ENCODE results near the gene PRKD3. TPM values are rescaled to one million over a fixed set of nuclear protein-coding genes. Genes with fewer than 3 reads are reported as not detected.
"Not testable (repeated sequence)": the region's sequence is repeated elsewhere in the genome, so short reads cannot be mapped to it uniquely, and the experiment has no call there.

Gene PRKD3
- total and polyA plus RNA-seq, 2 of the 13 experiments (the other 11 are each of a cell fraction or from before 2014, with no cell fraction given), result 11.6 to 38.4 TPM

- 94% methylated on average over 2 of the region's 2 CpGs for WGBS (ENCODE audit: low lambda C conversion rate)
- H3K9ac ChIP-seq (ENCODE audit: insufficient read depth, low read depth, low read length), result not testable (repeated sequence)
Measured at GRCh38 chr2:37294858-37295257, 29.8 kb downstream of the PRKD3 start.

GRCh38 chr2:37291680-37292079 is 33.0 kb downstream of the PRKD3 start:
- H3K79me2 ChIP-seq (ENCODE audit: insufficient read depth, low read length), result peaks cover 7% of the 10 kb centered on the region
- WGBS (ENCODE audit: low lambda C conversion rate), result 95% methylated on average over 2 of the region's 2 CpGs
- no peak for ATAC-seq
- no peaks in the 10 kb centered on the region for H3K9me3 ChIP-seq (ENCODE audit: low read length)
- no peak overlapping the region for H3K9ac ChIP-seq (ENCODE audit: insufficient read depth, low read depth, low read length)
- TSS peak; percentile 39 for BruUV-seq (replicated peaks)
- in situ Hi-C loops (cut with HindIII; ENCODE audit: extremely low pct_ligation_motif_present, low pct_unique_long_range_greater_than_20kb), result no loop called here
- intact Hi-C loops (cut with micrococcal nuclease; ENCODE audit: unreplicated experiment), result no loop called here
- FAIRE-seq, result no peak
- no peaks in the 10 kb centered on the region for H4K20me1 ChIP-seq (ENCODE audit: insufficient read depth, low read length)
- H3K4me1 ChIP-seq (ENCODE audit: insufficient read depth, low read length), result no peaks in the 10 kb centered on the region
- TF ChIP-seq ZKSCAN1 (IDR thresholded peaks at IDR 0.05; ENCODE audit: low read length), result peak; percentile 66; the same call in 1 of the 2 replicates
- no peak for TF ChIP-seq ZMYM3 (CRISPR knock-in tag; IDR thresholded peaks at IDR 0.05)
- peak; percentile 46 for TF ChIP-seq HNRNPK (IDR thresholded peaks at IDR 0.05; ENCODE audit: low read depth, low read length, poor library complexity, severe bottlenecking)
- no peak for TF ChIP-seq ZHX2 (IDR thresholded peaks at IDR 0.05; ENCODE audit: low read depth)
- TF ChIP-seq ZHX2 (CRISPR knock-in tag; IDR thresholded peaks at IDR 0.05; ENCODE audit: borderline replicate concordance), result no peak
- no peaks in the 10 kb centered on the region for H3K27me3 ChIP-seq (ENCODE audit: control insufficient read depth in 1 of 2, insufficient read depth in 2 of 2, low read length in 2 of 2)
- no peak overlapping the region for H3K4me2 ChIP-seq (ENCODE audit: low read depth, low read length)
- CTCF ChIA-PET (ENCODE audit: low intra/inter-chr PET ratio, low total read pairs), result no interaction called here
- POLR2A ChIA-PET, result no interaction called here
- H3K27ac ChIP-seq (ENCODE audit: extremely low read length, insufficient read depth, low read length), result no peak overlapping the region
- H3K4me3 ChIP-seq (replicated peaks in 1 of 3; ENCODE audit: insufficient read depth in 1 of 3, low read depth in 2 of 3, low read length in 3 of 3), result no peak overlapping the region
- peaks cover 5 to 33% of the 10 kb centered on the region in 2 experiments; a peak in 4 of 5 replicates for H3K36me3 ChIP-seq (replicated peaks in 1 of 2; ENCODE audit: control insufficient read depth in 1 of 2, insufficient read depth in 2 of 2, low read length in 2 of 2)
- no peak overlapping the region for H2AFZ ChIP-seq (ENCODE audit: low read length)
- no peak for DNase-seq (ENCODE audit: low spot score)

More at GRCh38 chr2:37294858-37295257, 29.8 kb downstream of the PRKD3 start:
- H4K20me1 ChIP-seq (ENCODE audit: insufficient read depth, low read length); H3K27me3 ChIP-seq (ENCODE audit: control insufficient read depth in 1 of 2, insufficient read depth in 2 of 2, low read length in 2 of 2); in situ Hi-C loops (cut with HindIII; ENCODE audit: extremely low pct_ligation_motif_present, low pct_unique_long_range_greater_than_20kb); H2AFZ ChIP-seq (ENCODE audit: low read length); BruUV-seq (replicated peaks); POLR2A ChIA-PET; H3K4me1 ChIP-seq (ENCODE audit: insufficient read depth, low read length); intact Hi-C loops (cut with micrococcal nuclease; ENCODE audit: unreplicated experiment); FAIRE-seq; H3K9me3 ChIP-seq (ENCODE audit: low read length); H3K4me3 ChIP-seq (replicated peaks in 1 of 3; ENCODE audit: insufficient read depth in 1 of 3, low read depth in 2 of 3, low read length in 3 of 3); CTCF ChIA-PET (ENCODE audit: low intra/inter-chr PET ratio, low total read pairs); H3K27ac ChIP-seq (ENCODE audit: extremely low read length, insufficient read depth, low read length); ATAC-seq; DNase-seq (ENCODE audit: low spot score); H3K4me2 ChIP-seq (ENCODE audit: low read depth, low read length): not testable (repeated sequence)
- Histone ChIP-seq H3K79me2 (ENCODE audit: insufficient read depth, low read length) (peaks cover 21% of the 10 kb centered on the region), H3K36me3 (replicated peaks in 1 of 2; ENCODE audit: control insufficient read depth in 1 of 2, insufficient read depth in 2 of 2, low read length in 2 of 2) (peaks cover 3 to 21% of the 10 kb centered on the region in 2 experiments; a peak in 4 of 5 replicates)
- TF ChIP-seq CEBPG (CRISPR knock-in tag; IDR thresholded peaks at IDR 0.05) (0 out of 2 replicates have a peak, but pooled peaks have one; percentile 13), CEBPB (IDR thresholded peaks at IDR 0.05; ENCODE audit: borderline replicate concordance, low read depth, low read length) (peak; percentile 55), ZNF460 (CRISPR knock-in tag; IDR thresholded peaks at IDR 0.05; ENCODE audit: borderline replicate concordance) (peak; percentile 57; the same call in 1 of the 2 replicates)
